GM12878 (cell line): ENCODE results near the gene MN1.

ENCODE experiments used
- ASH2L ChIP-seq: fragments of 300-600, 200-600 bp; sonication (generic); IDR thresholded peaks from 2 replicates; pipeline ENCODE4 v1.6.1; 2017; ENCODE audit warnings: low read depth, mild to moderate bottlenecking, borderline replicate concordance
- BMI1 ChIP-seq: fragments of 450-650 bp; IDR thresholded peaks from 2 replicates; pipeline ENCODE4 v1.6.1; 2016; ENCODE audit warnings: mild to moderate bottlenecking, moderate library complexity, borderline replicate concordance
- EED ChIP-seq: sonication (generic); IDR thresholded peaks from 2 replicates; pipeline ENCODE4 v1.6.1; 2016; ENCODE audit warnings: antibody characterized with exemption, low read depth
- IKZF2 ChIP-seq, 2 experiments: fragments of 450-650 bp; IDR thresholded peaks; 2 replicates each; pipeline ENCODE4 v1.6.1; 2017; ENCODE audit warnings: mild to moderate bottlenecking in 2 of 2, moderate library complexity in 2 of 2
- PML ChIP-seq: IDR thresholded peaks from 2 replicates; pipeline ENCODE4 v1.6.1; 2012; ENCODE audit warnings: low read length, inconsistent platforms
- SREBF1 ChIP-seq: IDR thresholded peaks from 2 replicates; pipeline ENCODE4 v1.6.1; 2012; ENCODE audit warnings: mild to moderate bottlenecking, low read length
- TF ChIP-seq, protein P1 (sequence below), 3 experiments: IDR thresholded peaks in 2 of 3; conservative IDR thresholded peaks in 1 of 3; 2 replicates each; pipeline ENCODE4 v1.5.1; 2011; ENCODE audit warnings: low read depth in 3 of 3, low read length in 3 of 3, mild to moderate bottlenecking in 3 of 3, control low read depth in 2 of 3, moderate library complexity in 2 of 3, inconsistent platforms in 1 of 3, mixed read lengths in 1 of 3; ENCODE audit not compliant: control insufficient read depth in 2 of 3, insufficient read depth in 1 of 3; ENCODE audit errors: extremely low read depth in 1 of 3
- TF ChIP-seq, protein P2 (sequence below): fragments of 450-650 bp; IDR thresholded peaks from 2 replicates; pipeline ENCODE4 v1.6.1; 2017; ENCODE audit warnings: antibody characterized with exemption, mild to moderate bottlenecking, moderate library complexity
- TF ChIP-seq, protein P3 (sequence below): fragments of 450-650 bp; IDR thresholded peaks from 2 replicates; pipeline ENCODE4 v1.6.1; 2016; ENCODE audit warnings: mild to moderate bottlenecking

DNA sequence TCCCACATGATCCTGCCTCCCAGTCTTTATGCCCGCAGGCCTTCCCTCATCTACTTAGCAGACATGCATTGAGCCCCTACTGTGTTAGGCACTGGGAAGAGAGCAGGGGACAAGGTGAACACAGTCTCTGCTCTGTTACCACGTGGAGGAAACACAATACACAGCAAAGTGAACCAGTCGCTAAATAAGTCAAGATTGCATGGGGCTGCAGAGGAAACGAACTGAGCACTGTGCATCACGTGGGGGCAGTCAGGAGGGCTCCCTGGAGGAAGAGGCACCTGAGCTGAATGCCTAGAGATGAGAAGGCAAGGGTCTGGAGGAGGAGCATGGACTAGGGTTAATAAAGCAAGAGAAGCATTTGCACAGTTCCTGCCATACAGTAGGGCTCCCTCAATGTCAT, 102.7 kb downstream of the MN1 start:
- no peak for TF ChIP-seq ASH2L
- TF ChIP-seq, protein P1, sequence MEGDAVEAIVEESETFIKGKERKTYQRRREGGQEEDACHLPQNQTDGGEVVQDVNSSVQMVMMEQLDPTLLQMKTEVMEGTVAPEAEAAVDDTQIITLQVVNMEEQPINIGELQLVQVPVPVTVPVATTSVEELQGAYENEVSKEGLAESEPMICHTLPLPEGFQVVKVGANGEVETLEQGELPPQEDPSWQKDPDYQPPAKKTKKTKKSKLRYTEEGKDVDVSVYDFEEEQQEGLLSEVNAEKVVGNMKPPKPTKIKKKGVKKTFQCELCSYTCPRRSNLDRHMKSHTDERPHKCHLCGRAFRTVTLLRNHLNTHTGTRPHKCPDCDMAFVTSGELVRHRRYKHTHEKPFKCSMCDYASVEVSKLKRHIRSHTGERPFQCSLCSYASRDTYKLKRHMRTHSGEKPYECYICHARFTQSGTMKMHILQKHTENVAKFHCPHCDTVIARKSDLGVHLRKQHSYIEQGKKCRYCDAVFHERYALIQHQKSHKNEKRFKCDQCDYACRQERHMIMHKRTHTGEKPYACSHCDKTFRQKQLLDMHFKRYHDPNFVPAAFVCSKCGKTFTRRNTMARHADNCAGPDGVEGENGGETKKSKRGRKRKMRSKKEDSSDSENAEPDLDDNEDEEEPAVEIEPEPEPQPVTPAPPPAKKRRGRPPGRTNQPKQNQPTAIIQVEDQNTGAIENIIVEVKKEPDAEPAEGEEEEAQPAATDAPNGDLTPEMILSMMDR (IDR thresholded peaks at IDR 0.05 in 2 of 3, conservative IDR thresholded peaks at IDR 0.05 in 1 of 3; ENCODE audit: control insufficient read depth in 2 of 3, extremely low read depth in 1 of 3, insufficient read depth in 1 of 3, low read depth in 3 of 3, low read length in 3 of 3): no peak
- TF ChIP-seq IKZF2 (IDR thresholded peaks at IDR 0.05): no peak
- TF ChIP-seq SREBF1: no peak
- TF ChIP-seq BMI1: no peak
- TF ChIP-seq, protein P2, sequence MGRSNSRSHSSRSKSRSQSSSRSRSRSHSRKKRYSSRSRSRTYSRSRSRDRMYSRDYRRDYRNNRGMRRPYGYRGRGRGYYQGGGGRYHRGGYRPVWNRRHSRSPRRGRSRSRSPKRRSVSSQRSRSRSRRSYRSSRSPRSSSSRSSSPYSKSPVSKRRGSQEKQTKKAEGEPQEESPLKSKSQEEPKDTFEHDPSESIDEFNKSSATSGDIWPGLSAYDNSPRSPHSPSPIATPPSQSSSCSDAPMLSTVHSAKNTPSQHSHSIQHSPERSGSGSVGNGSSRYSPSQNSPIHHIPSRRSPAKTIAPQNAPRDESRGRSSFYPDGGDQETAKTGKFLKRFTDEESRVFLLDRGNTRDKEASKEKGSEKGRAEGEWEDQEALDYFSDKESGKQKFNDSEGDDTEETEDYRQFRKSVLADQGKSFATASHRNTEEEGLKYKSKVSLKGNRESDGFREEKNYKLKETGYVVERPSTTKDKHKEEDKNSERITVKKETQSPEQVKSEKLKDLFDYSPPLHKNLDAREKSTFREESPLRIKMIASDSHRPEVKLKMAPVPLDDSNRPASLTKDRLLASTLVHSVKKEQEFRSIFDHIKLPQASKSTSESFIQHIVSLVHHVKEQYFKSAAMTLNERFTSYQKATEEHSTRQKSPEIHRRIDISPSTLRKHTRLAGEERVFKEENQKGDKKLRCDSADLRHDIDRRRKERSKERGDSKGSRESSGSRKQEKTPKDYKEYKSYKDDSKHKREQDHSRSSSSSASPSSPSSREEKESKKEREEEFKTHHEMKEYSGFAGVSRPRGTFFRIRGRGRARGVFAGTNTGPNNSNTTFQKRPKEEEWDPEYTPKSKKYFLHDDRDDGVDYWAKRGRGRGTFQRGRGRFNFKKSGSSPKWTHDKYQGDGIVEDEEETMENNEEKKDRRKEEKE: no peak
- TF ChIP-seq EED: no peak
- no peak for TF ChIP-seq PML
- TF ChIP-seq, protein P3, sequence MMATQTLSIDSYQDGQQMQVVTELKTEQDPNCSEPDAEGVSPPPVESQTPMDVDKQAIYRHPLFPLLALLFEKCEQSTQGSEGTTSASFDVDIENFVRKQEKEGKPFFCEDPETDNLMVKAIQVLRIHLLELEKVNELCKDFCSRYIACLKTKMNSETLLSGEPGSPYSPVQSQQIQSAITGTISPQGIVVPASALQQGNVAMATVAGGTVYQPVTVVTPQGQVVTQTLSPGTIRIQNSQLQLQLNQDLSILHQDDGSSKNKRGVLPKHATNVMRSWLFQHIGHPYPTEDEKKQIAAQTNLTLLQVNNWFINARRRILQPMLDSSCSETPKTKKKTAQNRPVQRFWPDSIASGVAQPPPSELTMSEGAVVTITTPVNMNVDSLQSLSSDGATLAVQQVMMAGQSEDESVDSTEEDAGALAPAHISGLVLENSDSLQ: no peak
